Measurements from ENCODE around the gene PRKACA.

PRKACA gene

GRCh38 chr19:14117668-14118164 is at the start of gene PRKACA:
PRKACA (minus strand) TSS chr19:14117762; CDS start chr19:14117547, 215 bp downstream.
- peak; percentile 99 for DNase-seq (ENCODE audit: low read depth)

GRCh38 chr19:14166999-14167575 is 49.5 kb upstream of the PRKACA start:
- no peak for DNase-seq (ENCODE audit: low read depth)

GRCh38 chr19:14165990-14166830 is 48.6 kb upstream of the PRKACA start:
- DNase-seq (ENCODE audit: low read depth), result no peak

GRCh38 chr19:14164724-14165493 is 47.3 kb upstream of the PRKACA start:
- DNase-seq (ENCODE audit: low read depth), result no peak

GRCh38 chr19:14164082-14164481 is 46.5 kb upstream of the PRKACA start:
- DNase-seq (ENCODE audit: low read depth), result no peak

GRCh38 chr19:14162871-14163297 is 45.3 kb upstream of the PRKACA start:
- no peak for DNase-seq (ENCODE audit: low read depth)

- no peak for DNase-seq (ENCODE audit: low read depth)
These were observed 43.7 kb upstream of the PRKACA start for GRCh38 chr19:14161305-14161704.

- DNase-seq (ENCODE audit: low read depth), result no peak
These were observed 42.6 kb upstream of the PRKACA start for GRCh38 chr19:14160017-14160703.

GRCh38 chr19:14159059-14159458 is 41.5 kb upstream of the PRKACA start:
- no peak for DNase-seq (ENCODE audit: low read depth)

- no peak for DNase-seq (ENCODE audit: low read depth)
These were observed 40.9 kb upstream of the PRKACA start for GRCh38 chr19:14158276-14159023.

- DNase-seq (ENCODE audit: low read depth), result no peak
These were observed 39.6 kb upstream of the PRKACA start for GRCh38 chr19:14156971-14157717.

GRCh38 chr19:14156122-14156521 is 38.6 kb upstream of the PRKACA start:
- DNase-seq (ENCODE audit: low read depth), result no peak

- no peak for DNase-seq (ENCODE audit: low read depth)
These were observed 37.8 kb upstream of the PRKACA start for GRCh38 chr19:14155371-14155770.

- DNase-seq (ENCODE audit: low read depth), result no peak
These were observed 35.2 kb upstream of the PRKACA start for GRCh38 chr19:14152713-14153112.

- DNase-seq (ENCODE audit: low read depth), result no peak
These were observed 33.5 kb upstream of the PRKACA start for GRCh38 chr19:14150770-14151661.

GRCh38 chr19:14150041-14150769 is 32.6 kb upstream of the PRKACA start:
- no peak for DNase-seq (ENCODE audit: low read depth)

- no peak for DNase-seq (ENCODE audit: low read depth)
These were observed 32.0 kb upstream of the PRKACA start for GRCh38 chr19:14149509-14149994.

- no peak for DNase-seq (ENCODE audit: low read depth)
These were observed 31.3 kb upstream of the PRKACA start for GRCh38 chr19:14148751-14149410.
